Uterus (tissue), 2 donors: ENCODE results near the gene CHCHD1.

Experiments
- CTCF ChIP-seq, 4 experiments: fragments of 200-600 bp in 2 of 4; fragments of 450-650 bp in 2 of 4; sonication (generic) in 2 of 4; IDR thresholded peaks; one replicate each; pipeline ENCODE4 v1.5.1; 2016 to 2019; ENCODE audit warnings: antibody characterized with exemption in 4 of 4, mild to moderate bottlenecking in 2 of 4, moderate library complexity in 1 of 4
- POLR2A ChIP-seq, 2 donors: fragments of 450-650 bp; IDR thresholded peaks; one replicate each; pipeline ENCODE4 v1.6.1; 2016; ENCODE audit warnings: antibody characterized with exemption in 2 of 2, mild to moderate bottlenecking in 1 of 2, moderate library complexity in 1 of 2

GRCh38 chr10:73802276-73802991, 20.6 kb downstream of the CHCHD1 start:
- TF ChIP-seq CTCF (IDR thresholded peaks at IDR 0.05), result no peak
- TF ChIP-seq POLR2A (IDR thresholded peaks at IDR 0.05), result no peak
